Stimulated activated CD8-positive, alpha-beta memory T cell treated with anti-CD3 and anti-CD28 coated beads, Interleukin-15, amount 100 ng/mL, for 48 hours (primary cell): ENCODE data around the gene RIMBP3C.
"Not testable (repeated sequence)": the region's sequence is repeated elsewhere in the genome, so short reads cannot be mapped to it uniquely, and the experiment has no call there.

Experiments used
- DNase-seq, 2 donors: peaks; one replicate each; pipeline ENCODE4 v3.0.0-alpha.2; 2020; ENCODE audit warnings: low read depth in 2 of 2

The RIMBP3C gene

GRCh38 chr22:21526705-21527500 is 24.4 kb downstream of the RIMBP3C start:
- DNase-seq, result not testable (repeated sequence)

- peak in 1 of 2 donors; percentile 47 for DNase-seq
Observed at GRCh38 chr22:21516970-21517764, 34.1 kb downstream of the RIMBP3C start.

GRCh38 chr22:21516522-21516921 is 34.7 kb downstream of the RIMBP3C start:
- DNase-seq, result not testable (repeated sequence)

GRCh38 chr22:21515234-21515633 is 36.0 kb downstream of the RIMBP3C start:
- not testable (repeated sequence) for DNase-seq

GRCh38 chr22:21514117-21514516 is 37.1 kb downstream of the RIMBP3C start:
- not testable (repeated sequence) for DNase-seq

GRCh38 chr22:21512022-21512421 is 39.2 kb downstream of the RIMBP3C start:
- DNase-seq, result not testable (repeated sequence)

GRCh38 chr22:21510397-21510796 is 40.9 kb downstream of the RIMBP3C start:
- DNase-seq, result not testable (repeated sequence)

- DNase-seq, result not testable (repeated sequence)
Observed at GRCh38 chr22:21499623-21500506, 51.4 kb downstream of the RIMBP3C start.

- not testable (repeated sequence) for DNase-seq
Observed at GRCh38 chr22:21498489-21498888, 52.8 kb downstream of the RIMBP3C start.

- DNase-seq, result not testable (repeated sequence)
Observed at GRCh38 chr22:21497984-21498383, 53.3 kb downstream of the RIMBP3C start.
